KMS-11 (cell line): ENCODE measurements around the gene GPR61.

ENCODE experiments used
- H2AFZ ChIP-seq: fragments of 200-600 bp; sonication (generic); 2 replicates; pipeline ENCODE4 v1.6.1; 2016; ENCODE audit warnings: antibody characterized with exemption, mixed run types, low read depth
- H3K27ac ChIP-seq: fragments of 200-600 bp; sonication (generic); 2 replicates; pipeline ENCODE4 v1.6.1; 2016; ENCODE audit warnings: mild to moderate bottlenecking, mixed run types
- H3K27me3 ChIP-seq: fragments of 200-600 bp; sonication (generic); 2 replicates; pipeline ENCODE4 v1.6.1; 2017; ENCODE audit warnings: mild to moderate bottlenecking, low read depth, mixed run types, moderate library complexity; ENCODE audit not compliant: insufficient read depth
- H3K36me3 ChIP-seq: fragments of 200-600 bp; sonication (generic); 2 replicates; pipeline ENCODE4 v1.6.1; 2017; ENCODE audit warnings: mild to moderate bottlenecking, mixed run types; ENCODE audit not compliant: insufficient read depth
- H3K4me1 ChIP-seq: fragments of 200-600 bp; sonication (generic); 2 replicates; pipeline ENCODE4 v1.6.1; 2016; ENCODE audit warnings: mild to moderate bottlenecking, low read depth, mixed run types; ENCODE audit not compliant: poor library complexity, severe bottlenecking
- H3K4me2 ChIP-seq: fragments of 200-600 bp; sonication (generic); 2 replicates; pipeline ENCODE4 v1.7.0; 2016; ENCODE audit warnings: mild to moderate bottlenecking, mixed run types
- H3K4me3 ChIP-seq: fragments of 200-600 bp; sonication (generic); IDR thresholded peaks from 2 replicates; pipeline ENCODE4 v1.6.1; 2017; ENCODE audit warnings: low read depth, low read length, mixed read lengths; ENCODE audit not compliant: insufficient read depth
- H3K79me2 ChIP-seq: fragments of 200-600 bp; sonication (generic); 2 replicates; pipeline ENCODE4 v1.6.1; 2016; ENCODE audit warnings: low read depth, mixed run types; ENCODE audit not compliant: insufficient read depth
- H3K9ac ChIP-seq: fragments of 200-600 bp; sonication (generic); 2 replicates; pipeline ENCODE4 v1.6.1; 2016; ENCODE audit warnings: mild to moderate bottlenecking, mixed run types
- H4K20me1 ChIP-seq: fragments of 200-600 bp; sonication (generic); 2 replicates; pipeline ENCODE4 v1.6.1; 2016; ENCODE audit warnings: mild to moderate bottlenecking, mixed run types; ENCODE audit not compliant: insufficient read depth
- TF ChIP-seq, protein P1 (sequence below): fragments of 200-600 bp; sonication (generic); conservative IDR thresholded peaks from 2 replicates; pipeline ENCODE4 v1.6.1; 2017; ENCODE audit warnings: low read depth, mild to moderate bottlenecking, antibody characterized with exemption, low read length, moderate library complexity, mixed read lengths

The GPR61 gene

DNA sequence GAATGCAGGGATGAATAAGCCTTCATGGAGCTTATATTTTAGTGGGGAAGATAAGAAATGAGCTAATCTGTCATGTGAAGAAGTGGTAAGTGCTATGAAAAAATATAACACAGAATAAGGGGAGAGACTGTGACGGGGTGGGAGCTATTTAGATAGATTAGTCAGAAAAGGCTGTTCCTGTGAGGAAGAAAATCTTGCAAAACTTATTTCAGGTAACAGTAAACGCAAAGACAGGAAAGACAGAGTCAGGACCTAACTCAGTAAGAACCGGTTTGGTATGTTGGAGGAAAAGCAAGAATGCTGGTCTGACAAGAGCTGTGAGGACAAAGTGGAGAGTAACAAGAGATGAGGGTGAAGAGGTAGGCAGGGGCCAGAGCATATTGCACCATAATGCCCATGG is 30.7 kb downstream of the GPR61 start:
- peaks cover 62% of the 10 kb centered on the region for H3K79me2 ChIP-seq
- no peaks in the 10 kb centered on the region for H3K36me3 ChIP-seq
- no peak overlapping the region for H3K4me2 ChIP-seq
- no peaks in the 10 kb centered on the region for H3K27me3 ChIP-seq
- H3K9ac ChIP-seq = no peak overlapping the region
- peaks cover 5% of the 10 kb centered on the region for H3K4me1 ChIP-seq
- no peak overlapping the region for H3K27ac ChIP-seq
- H2AFZ ChIP-seq = no peak overlapping the region
- peaks cover 7% of the 10 kb centered on the region; the same call in 1 of the 2 replicates for H4K20me1 ChIP-seq
- TF ChIP-seq, protein P1, sequence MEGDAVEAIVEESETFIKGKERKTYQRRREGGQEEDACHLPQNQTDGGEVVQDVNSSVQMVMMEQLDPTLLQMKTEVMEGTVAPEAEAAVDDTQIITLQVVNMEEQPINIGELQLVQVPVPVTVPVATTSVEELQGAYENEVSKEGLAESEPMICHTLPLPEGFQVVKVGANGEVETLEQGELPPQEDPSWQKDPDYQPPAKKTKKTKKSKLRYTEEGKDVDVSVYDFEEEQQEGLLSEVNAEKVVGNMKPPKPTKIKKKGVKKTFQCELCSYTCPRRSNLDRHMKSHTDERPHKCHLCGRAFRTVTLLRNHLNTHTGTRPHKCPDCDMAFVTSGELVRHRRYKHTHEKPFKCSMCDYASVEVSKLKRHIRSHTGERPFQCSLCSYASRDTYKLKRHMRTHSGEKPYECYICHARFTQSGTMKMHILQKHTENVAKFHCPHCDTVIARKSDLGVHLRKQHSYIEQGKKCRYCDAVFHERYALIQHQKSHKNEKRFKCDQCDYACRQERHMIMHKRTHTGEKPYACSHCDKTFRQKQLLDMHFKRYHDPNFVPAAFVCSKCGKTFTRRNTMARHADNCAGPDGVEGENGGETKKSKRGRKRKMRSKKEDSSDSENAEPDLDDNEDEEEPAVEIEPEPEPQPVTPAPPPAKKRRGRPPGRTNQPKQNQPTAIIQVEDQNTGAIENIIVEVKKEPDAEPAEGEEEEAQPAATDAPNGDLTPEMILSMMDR = no peak
- H3K4me3 ChIP-seq = no peak overlapping the region

DNA sequence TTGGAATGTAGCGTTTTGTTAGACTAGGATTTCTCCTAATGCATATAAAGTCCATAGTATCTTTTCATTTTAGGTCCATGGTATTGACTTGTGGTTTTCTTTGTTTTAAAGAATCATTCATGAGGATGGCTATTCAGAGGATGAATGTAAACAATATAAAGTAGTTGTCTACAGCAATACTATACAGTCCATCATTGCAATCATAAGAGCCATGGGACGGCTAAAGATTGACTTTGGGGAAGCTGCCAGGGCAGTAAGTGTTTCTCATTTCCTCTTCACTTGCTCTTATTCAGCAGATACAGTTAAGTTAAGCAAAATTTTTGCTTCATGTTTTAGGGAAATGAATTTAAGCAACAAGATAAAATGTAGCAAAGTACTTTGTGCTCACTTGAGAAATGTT is 34.1 kb downstream of the GPR61 start:
- no peak overlapping the region for H2AFZ ChIP-seq
- H3K36me3 ChIP-seq = no peaks in the 10 kb centered on the region
- H3K4me1 ChIP-seq = no peaks in the 10 kb centered on the region
- no peak overlapping the region for H3K4me2 ChIP-seq
- peaks cover 28% of the 10 kb centered on the region for H3K79me2 ChIP-seq
- H3K27ac ChIP-seq = no peak overlapping the region
- TF ChIP-seq, protein P1 = no peak
- 0 out of 2 replicates have a peak, but pooled peaks cover 7% of the 10 kb centered on the region for H4K20me1 ChIP-seq
- H3K4me3 ChIP-seq = no peak overlapping the region
- H3K9ac ChIP-seq = no peak overlapping the region
- no peaks in the 10 kb centered on the region for H3K27me3 ChIP-seq

DNA sequence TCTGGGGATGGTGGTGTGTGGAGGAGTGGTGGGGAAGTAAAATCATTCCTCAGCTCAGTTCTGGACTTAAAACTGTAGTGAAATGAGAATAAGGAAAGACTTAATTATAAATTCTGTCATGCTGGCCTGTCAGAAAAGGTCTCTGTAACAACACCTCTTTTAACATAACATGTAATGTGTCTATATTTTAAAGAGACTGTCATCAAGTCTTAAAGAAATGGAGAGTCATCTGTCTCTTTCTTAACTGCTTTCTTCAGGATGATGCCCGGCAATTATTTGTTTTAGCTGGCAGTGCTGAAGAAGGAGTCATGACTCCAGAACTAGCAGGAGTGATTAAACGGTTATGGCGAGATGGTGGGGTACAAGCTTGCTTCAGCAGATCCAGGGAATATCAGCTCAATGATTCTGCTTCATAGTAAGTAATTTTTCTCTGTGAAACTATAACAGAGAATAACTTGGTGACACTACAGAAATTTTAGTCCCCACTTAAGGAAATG is 39.3 kb downstream of the GPR61 start:
- Histone ChIP-seq H3K4me2 (no peak overlapping the region), H4K20me1 (no peaks in the 10 kb centered on the region), H3K4me3 (no peak overlapping the region), H2AFZ (no peak overlapping the region), H3K27me3 (no peaks in the 10 kb centered on the region), H3K4me1 (no peaks in the 10 kb centered on the region), H3K36me3 (peaks cover 3% of the 10 kb centered on the region; the same call in 1 of the 2 replicates), H3K27ac (no peak overlapping the region), H3K9ac (no peak overlapping the region), H3K79me2 (no peaks in the 10 kb centered on the region)
- TF ChIP-seq, protein P1 = no peak

DNA sequence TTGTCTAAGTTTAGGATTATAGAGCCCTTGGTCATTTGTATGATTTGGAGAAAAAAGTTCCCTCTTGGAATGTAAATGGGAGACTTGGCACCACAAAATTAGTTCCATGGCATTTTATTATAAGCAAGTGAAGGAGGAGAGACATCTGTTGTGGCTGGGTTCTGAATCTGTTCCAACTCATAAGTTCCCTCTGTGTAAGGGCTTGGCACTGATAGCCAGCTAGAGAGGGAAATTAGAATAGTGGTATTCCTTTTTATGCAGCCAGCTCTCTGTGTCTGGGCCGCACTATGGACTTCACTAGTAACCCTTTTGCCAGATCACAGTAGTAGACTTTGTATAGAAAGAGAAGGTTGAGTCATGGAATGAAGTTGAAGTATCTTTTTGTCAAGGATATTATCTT is 39.8 kb downstream of the GPR61 start:
- no peak overlapping the region for H3K4me3 ChIP-seq
- no peaks in the 10 kb centered on the region for H3K27me3 ChIP-seq
- H2AFZ ChIP-seq = no peak overlapping the region
- H3K27ac ChIP-seq = no peak overlapping the region
- H4K20me1 ChIP-seq = no peaks in the 10 kb centered on the region
- peaks cover 3% of the 10 kb centered on the region; the same call in 1 of the 2 replicates for H3K36me3 ChIP-seq
- no peak overlapping the region for H3K9ac ChIP-seq
- TF ChIP-seq, protein P1 = no peak
- no peak overlapping the region for H3K4me2 ChIP-seq
- H3K4me1 ChIP-seq = no peaks in the 10 kb centered on the region
- H3K79me2 ChIP-seq = no peaks in the 10 kb centered on the region
